Glutamatergic neuron (in vitro differentiated cells): ENCODE results near the gene PHF24. TPM values are rescaled to one million over a fixed set of nuclear protein-coding genes. Genes with fewer than 3 reads are reported as not detected.

ENCODE experiments used
- DNase-seq: peaks from one replicate; pipeline ENCODE4 v3.0.0; 2022
- H3K27ac Mint-ChIP-seq: one replicate; pipeline ENCODE4 v1.8.0; 2020; ENCODE audit warnings: mild to moderate bottlenecking, mixed read lengths, inconsistent platforms; ENCODE audit not compliant: unreplicated experiment
- H3K27me3 Mint-ChIP-seq: one replicate; pipeline ENCODE4 v1.8.0; 2020; ENCODE audit warnings: mild to moderate bottlenecking, moderate library complexity, mixed read lengths, inconsistent platforms; ENCODE audit not compliant: unreplicated experiment
- H3K36me3 Mint-ChIP-seq: one replicate; pipeline ENCODE4 v1.8.0; 2020; ENCODE audit warnings: mild to moderate bottlenecking, mixed read lengths, inconsistent platforms; ENCODE audit not compliant: unreplicated experiment
- H3K4me1 Mint-ChIP-seq: one replicate; pipeline ENCODE4 v1.8.0; 2020; ENCODE audit warnings: mild to moderate bottlenecking, low read depth, mixed read lengths, inconsistent platforms; ENCODE audit not compliant: unreplicated experiment
- H3K4me3 Mint-ChIP-seq: one replicate; pipeline ENCODE4 v1.8.0; 2020; ENCODE audit warnings: mild to moderate bottlenecking, mixed read lengths, inconsistent platforms; ENCODE audit not compliant: unreplicated experiment
- H3K9me3 Mint-ChIP-seq: one replicate; pipeline ENCODE4 v1.8.0; 2020; ENCODE audit warnings: mild to moderate bottlenecking, moderate library complexity, mixed read lengths, inconsistent platforms; ENCODE audit not compliant: unreplicated experiment
- total RNA-seq: library from RNA; stranded (reverse); fragmentation: NEBNext Ultra II Directional; extraction: Animal tissue kit (Norgen Biotek cat#: 25700); gene quantifications from one replicate; pipeline ENCODE4 v1.2.1, GENCODE V29; 2021; ENCODE audit not compliant: unreplicated experiment
- TF ChIP-seq, protein P1 (sequence below): fragments of 200-600 bp; sonication (generic); IDR thresholded peaks from one replicate; pipeline ENCODE4 v1.5.0; 2021; ENCODE audit not compliant: partially characterized antibody, unreplicated experiment

PHF24 gene
- total RNA-seq, 1 donor from 2014 or later = 3.1 TPM

DNA sequence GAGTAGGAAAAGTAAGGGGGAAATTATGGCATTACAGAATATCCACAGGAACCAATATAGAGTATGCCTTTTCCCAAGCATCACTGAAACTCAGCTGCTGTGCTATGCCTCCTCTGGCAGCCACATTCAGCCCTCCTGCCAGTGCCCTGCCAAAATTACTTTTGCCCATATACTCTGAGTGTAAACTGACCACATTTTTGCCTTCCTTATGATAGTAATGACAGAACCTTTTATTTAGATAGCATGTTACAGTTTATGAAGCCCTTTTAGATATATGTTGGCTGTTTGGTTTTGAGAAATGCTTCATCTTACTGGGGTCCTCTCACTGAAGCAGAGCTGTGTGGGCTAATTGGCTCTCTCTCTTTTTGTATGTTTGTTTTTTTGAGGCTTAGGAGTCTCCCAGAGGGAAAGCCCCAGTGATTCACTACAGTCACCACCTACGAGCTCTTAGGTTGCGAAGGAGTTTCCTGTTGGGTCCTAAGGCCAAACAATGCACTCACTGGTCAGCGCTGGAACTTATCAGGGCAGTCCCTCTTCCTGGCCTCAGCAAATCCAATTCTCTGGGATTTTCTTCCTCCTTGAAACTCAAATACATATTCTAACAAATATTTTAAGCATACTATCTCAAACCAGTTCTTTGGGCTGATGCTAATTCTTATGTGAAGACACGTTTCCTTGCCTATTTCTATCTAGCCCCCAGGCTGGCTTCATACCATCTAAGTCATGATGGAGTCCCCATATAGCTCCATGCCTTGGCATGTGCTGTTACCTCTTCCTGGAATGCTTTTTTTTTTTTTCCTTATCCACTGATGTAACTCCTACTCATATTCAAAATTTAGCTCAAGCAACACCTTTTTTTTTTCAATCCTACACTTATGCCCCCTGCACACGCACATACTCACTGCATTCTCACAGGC is 3.7 kb downstream of the PHF24 start:
- Mint-ChIP-seq H3K9me3 (peaks cover 3% of the 10 kb centered on the region), H3K27me3 (peaks cover 14% of the 10 kb centered on the region), H3K4me1 (peaks cover 39% of the 10 kb centered on the region), H3K36me3 (no peaks in the 10 kb centered on the region), H3K27ac (peak overlapping the region; percentile 53), H3K4me3 (peak overlapping the region; percentile 12)
- no peak for DNase-seq
- TF ChIP-seq, protein P1, sequence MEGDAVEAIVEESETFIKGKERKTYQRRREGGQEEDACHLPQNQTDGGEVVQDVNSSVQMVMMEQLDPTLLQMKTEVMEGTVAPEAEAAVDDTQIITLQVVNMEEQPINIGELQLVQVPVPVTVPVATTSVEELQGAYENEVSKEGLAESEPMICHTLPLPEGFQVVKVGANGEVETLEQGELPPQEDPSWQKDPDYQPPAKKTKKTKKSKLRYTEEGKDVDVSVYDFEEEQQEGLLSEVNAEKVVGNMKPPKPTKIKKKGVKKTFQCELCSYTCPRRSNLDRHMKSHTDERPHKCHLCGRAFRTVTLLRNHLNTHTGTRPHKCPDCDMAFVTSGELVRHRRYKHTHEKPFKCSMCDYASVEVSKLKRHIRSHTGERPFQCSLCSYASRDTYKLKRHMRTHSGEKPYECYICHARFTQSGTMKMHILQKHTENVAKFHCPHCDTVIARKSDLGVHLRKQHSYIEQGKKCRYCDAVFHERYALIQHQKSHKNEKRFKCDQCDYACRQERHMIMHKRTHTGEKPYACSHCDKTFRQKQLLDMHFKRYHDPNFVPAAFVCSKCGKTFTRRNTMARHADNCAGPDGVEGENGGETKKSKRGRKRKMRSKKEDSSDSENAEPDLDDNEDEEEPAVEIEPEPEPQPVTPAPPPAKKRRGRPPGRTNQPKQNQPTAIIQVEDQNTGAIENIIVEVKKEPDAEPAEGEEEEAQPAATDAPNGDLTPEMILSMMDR = no peak

- TF ChIP-seq, protein P1 = no peak
- H3K4me3 Mint-ChIP-seq = no peak overlapping the region
- H3K36me3 Mint-ChIP-seq = no peaks in the 10 kb centered on the region
- peak overlapping the region; percentile 5 for H3K27ac Mint-ChIP-seq
- H3K9me3 Mint-ChIP-seq = peaks cover 3% of the 10 kb centered on the region
- H3K4me1 Mint-ChIP-seq = peaks cover 39% of the 10 kb centered on the region
- DNase-seq = no peak
- H3K27me3 Mint-ChIP-seq = peaks cover 10% of the 10 kb centered on the region
These were observed 4.5 kb downstream of the PHF24 start for GRCh38 chr9:34962546-34962945.

GRCh38 chr9:34963552-34963951 is 5.5 kb downstream of the PHF24 start:
- H3K36me3 Mint-ChIP-seq = no peaks in the 10 kb centered on the region
- peaks cover 10% of the 10 kb centered on the region for H3K27me3 Mint-ChIP-seq
- H3K4me3 Mint-ChIP-seq = peak overlapping the region; percentile 34
- peaks cover 3% of the 10 kb centered on the region for H3K9me3 Mint-ChIP-seq
- TF ChIP-seq, protein P1 = no peak
- no peak for DNase-seq
- H3K27ac Mint-ChIP-seq = peak overlapping the region; percentile 46
- peaks cover 39% of the 10 kb centered on the region for H3K4me1 Mint-ChIP-seq

DNA sequence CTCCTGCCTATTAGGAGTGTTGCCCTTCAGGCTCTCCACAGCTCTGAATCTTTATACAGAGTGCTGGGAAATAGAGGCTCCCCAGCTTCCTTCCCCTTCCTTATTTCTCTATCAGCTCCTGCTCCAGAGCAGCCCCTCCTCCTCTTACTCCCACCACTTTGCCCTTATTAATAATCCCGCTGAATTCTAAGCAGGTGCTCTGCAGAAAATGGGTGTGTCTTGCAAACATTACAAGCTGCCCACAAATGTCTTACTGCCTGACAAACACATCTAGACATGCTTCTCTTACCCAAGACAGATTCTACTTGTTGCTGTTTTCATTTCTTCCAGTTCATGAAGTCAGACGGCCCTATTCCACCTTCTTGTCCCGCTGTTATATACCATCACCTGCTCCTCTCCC is 6.4 kb downstream of the PHF24 start:
- TF ChIP-seq, protein P1 = no peak
- H3K27ac Mint-ChIP-seq = no peak overlapping the region
- no peaks in the 10 kb centered on the region for H3K36me3 Mint-ChIP-seq
- H3K9me3 Mint-ChIP-seq = peaks cover 3% of the 10 kb centered on the region
- H3K4me3 Mint-ChIP-seq = peak overlapping the region; percentile 44
- DNase-seq = no peak
- H3K27me3 Mint-ChIP-seq = peaks cover 6% of the 10 kb centered on the region
- peaks cover 39% of the 10 kb centered on the region for H3K4me1 Mint-ChIP-seq
